NCI-H128 (cell line): ENCODE data around the gene NNT.
A peak's percentile ranks its signal among the peaks of the same experiment; 100 is the strongest.
"Not testable (repeated sequence)": the region's sequence is repeated elsewhere in the genome, so short reads cannot be mapped to it uniquely, and the experiment has no call there.

ENCODE experiments used
- DNase-seq: peaks from one replicate; lab custom pipeline; 2025; ENCODE audit not compliant: unreplicated experiment; lab: John Stamatoyannopoulos, UW

The NNT gene

DNA sequence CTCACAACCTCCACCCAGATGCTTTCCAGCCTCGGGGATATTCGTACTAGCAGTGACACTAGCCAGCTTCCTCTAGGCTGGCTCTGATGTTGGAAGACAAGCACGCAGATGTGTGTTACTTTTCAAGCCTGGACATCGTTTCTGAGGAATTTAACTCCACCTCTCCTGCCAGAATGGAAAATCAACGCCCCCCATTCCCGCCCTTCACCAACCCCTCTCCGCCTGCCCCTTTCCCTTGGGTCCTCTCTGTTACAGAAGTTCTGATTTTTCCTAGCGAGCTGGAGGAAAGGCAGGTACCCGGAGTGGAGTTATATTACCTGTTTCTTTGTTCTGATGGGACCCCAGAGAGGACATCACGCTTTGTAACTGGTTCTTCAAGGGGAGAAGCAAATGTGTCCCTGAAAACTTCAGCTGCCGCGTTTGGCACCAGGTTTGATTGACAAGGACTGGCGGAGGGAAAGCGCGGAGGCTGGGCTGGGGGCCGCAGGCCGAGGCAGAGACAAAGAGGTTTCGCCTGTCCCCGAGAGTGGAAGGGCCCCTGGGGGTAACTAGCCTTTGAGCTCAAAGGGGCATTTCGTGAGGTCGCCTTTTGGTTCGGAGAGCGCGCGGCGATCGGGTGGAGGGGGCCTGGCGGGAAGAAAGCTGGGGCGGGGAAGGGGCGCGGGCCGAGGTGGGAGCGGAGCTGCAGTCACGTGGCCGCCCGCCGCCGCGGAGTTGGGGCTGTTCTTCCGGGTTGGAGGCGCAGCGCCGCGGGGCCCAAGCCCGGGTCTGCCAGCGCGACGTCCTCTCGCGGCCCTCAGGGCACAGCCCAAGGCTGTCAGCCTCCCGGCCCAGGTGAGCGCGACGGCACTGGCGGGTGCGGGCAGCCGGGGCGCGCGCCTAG, at the start of gene NNT:
NNT (plus strand) TSS at position 720 of the 883 bp plus-strand sequence. CDS start 6,016 bp downstream, outside the sequence.
- DNase-seq, result peak; percentile 59

DNA sequence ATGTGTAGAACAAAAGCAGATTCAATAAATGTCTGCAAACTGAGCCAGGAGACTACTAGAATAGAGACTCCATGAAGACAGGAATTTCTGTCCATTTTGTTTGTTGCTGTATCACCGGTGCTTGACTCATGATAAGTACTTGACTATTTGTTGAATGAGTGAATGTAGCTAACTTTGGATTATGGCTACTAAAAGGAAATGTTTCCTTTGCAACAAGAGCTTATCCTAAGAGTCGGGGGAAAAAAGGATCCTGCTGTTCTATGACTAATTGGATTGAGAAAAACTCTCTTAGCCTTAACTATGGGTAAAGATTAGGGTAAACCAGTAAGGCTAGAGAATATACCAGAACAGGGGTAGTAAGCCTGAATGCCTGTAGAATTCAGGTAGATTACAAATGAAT, 49.6 kb upstream of the NNT start:
- DNase-seq, result no peak

DNA sequence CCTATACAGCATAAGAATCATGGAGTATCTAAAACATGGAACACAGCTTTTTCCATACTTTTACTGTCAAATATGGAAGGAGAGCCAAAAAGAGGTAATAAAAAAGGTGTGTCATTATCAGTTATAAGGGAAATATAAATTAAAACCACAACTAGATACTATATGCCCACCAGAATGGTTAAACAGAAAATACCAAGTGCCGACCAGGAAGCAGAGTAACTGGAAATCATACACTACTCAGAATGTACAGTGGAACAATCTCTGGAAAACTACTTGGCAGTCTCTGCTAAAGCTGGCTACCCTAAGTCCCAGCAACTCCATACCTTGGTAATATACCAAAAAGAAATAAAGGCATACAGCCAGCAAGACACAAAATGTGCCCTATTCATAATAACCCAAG, 48.5 kb upstream of the NNT start:
- DNase-seq, result no peak

DNA sequence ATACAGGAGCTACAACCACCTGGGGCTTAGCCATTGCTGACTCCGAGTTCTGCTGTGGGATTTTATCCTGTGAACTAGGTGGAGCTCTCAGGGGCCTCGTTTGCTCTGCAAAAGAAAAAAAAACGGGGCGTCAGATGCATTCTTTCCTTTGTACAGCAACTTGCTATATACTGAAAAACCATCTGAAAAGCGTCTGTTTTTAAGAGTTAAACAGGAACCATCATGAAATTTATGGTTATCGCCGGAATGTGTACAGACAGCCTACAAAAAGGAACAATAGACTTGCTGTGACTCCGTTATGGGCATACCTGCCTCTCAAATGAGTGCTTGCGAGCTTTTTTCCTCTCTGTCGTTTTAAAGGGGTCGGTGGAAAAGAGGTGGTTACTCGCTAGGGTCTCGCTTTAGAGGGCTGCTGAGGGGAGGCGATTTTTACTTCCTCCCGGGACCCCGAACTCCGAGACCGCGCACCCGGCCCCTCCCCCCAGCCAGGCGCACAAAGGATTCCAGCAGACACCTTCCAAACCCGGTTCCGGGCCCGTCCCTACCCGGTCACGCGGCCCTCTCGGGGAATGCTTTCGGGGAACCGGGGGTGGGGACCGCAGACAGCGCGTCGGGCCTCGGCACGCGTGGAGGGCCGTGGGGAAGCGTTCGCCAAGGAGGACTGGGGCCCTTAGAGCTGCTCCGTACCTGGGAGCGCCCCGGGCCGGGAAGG, 46.9 kb upstream of the NNT start:
- no peak for DNase-seq

DNA sequence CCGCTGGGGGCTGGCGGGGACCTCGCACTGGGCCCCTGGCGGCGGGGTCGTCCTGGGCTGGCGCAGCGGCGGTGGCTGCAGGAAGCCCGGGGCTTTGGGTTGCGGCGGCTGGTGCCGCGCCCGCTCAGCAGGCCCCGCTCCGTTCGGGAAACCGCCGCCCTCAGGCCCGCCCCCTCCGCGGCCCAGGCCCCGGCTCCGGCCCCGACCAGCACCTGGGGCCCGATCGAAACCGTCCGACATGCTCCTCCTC, 46.4 kb upstream of the NNT start:
- not testable (repeated sequence) for DNase-seq

DNA sequence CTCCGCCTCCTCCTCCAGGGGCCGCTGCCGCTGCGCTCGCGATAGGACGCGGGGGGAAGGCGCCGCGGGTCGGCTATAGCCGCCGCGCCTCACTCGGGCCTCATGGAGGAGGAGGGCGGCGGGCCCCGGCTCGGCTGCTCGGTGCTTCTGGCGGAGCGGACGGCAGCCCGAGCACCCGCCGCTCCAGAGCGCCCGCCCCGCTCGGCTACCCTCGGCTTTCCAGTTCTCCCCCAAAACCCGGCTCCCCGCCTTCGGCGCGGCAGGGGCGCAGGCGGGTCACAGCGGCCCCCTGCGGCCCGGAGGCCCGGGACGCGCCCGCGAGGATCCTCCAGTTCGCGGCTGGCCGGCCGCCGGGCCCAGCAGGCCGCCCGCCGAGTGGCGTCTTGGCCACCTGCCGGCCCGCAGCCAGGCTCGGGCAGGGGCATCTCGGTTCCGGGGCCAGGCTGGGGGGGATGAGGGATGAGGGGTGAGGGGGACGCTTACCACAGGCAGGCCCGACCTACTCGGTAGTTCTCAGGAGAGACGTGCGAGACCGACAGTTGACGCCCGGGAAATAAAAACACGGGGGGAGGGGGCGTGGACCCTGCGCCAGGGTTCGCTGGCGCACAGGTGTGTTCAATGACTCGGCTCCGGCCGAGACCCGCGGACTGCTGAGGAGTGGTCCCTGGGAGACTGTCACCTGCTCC, 46.0 kb upstream of the NNT start, which contains the start of gene PAIP1:
PAIP1 (minus strand) TSS at position 221 of the 686 bp plus-strand sequence. CDS start 231 bp downstream, outside the sequence.
- DNase-seq, result peak; percentile 64

DNA sequence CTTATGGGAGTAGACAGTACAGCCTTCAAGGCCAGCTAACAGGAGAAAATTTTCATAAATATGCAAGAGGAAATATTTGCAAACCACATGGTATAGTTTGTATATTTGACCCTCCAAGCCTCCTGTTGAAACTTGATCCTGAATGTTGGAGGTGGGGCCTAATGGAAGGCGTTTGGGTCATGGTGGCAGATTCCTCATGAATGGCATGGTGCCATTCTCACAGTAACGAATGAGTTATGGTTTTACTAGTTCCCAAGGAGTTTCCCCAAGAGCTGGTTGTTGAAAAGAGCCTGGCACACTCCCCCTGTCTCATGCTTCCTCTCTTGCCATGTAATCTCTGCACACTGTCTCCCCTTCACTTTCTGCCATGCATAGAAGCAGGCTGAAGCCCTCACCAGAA, 42.9 kb upstream of the NNT start:
- DNase-seq, result no peak

DNA sequence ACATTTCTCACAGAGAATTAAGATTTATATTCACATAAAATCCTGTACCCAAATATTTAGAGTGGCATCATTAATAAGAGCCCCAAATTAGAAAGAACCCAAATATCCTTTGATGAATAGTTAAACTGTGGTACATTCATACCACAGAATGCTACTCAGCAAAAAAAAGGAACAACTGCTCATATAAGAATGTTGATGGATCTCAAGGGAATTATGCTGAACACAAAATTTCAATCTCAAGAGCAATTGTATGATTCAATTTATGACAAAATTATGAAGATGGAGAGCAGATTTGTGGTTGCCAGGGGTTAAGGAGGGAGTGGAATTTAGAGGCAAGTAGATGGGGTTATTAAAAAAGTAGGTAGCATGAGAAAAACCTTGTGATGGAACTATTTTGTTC, 41.6 kb upstream of the NNT start:
- DNase-seq, result no peak

DNA sequence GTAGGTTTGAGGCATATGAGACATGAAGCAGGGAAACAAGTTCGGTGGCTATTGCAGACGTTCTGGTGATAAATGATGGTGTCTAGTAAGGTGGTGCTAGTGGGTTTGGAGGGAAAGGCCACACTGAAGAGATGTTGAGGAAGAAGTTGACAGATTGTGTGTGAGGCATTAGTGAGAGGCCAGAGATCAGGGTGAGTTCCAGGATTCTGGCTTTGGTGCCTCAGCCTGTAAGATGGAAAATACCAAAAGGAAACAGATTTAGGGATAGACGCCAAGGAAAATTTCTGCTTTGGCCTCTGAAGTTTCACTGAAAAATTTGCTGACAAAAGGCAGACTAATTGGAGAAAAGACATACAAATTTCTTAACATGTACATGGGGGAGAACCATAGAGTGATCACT, 39.7 kb upstream of the NNT start:
- DNase-seq, result no peak

DNA sequence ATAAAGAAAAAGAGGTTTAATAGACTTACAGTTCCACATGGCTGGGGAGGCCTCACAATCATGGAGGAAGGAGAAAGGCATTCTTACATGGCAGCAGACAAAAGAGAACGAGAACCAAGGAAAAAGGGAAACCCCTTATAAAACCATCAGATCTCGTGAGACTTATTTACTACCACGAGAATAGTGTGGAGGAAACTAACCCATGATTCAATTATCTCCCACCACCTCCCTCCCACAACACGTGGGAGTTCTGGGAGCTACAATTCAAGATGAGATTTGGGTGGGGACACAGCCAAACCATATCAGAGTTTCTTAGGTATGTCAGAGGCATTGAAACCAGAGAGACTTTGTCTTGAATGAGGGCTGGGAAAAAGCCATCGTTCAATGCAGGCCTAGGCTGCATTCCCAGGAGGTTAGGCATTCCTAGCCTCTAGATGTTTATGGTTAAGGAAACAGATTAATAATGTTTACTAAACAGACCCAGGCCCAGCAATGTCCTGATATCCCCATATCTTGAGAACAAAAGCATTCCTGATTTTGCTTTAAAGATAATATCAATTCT, 38.6 kb upstream of the NNT start:
- DNase-seq, result no peak

DNA sequence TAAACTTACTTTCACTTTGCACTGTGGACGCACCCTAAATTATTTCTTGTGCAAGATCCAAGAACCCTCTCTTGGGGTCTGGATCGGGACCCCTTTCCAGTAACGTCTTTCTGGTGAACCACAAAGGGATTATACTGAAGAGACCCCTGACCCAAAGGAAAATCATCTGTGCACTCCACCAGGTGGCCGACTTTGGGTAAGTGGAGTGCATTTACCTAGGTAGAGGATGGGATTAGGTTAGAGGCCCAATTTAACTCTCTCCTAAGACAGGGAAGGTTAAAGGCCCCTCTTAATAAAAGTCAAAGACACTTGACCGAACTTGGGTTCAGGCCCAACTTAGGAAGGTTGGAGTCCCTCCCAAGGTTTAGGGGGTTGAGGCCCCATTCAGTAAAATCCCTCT, 37.9 kb upstream of the NNT start:
- no peak for DNase-seq

DNA sequence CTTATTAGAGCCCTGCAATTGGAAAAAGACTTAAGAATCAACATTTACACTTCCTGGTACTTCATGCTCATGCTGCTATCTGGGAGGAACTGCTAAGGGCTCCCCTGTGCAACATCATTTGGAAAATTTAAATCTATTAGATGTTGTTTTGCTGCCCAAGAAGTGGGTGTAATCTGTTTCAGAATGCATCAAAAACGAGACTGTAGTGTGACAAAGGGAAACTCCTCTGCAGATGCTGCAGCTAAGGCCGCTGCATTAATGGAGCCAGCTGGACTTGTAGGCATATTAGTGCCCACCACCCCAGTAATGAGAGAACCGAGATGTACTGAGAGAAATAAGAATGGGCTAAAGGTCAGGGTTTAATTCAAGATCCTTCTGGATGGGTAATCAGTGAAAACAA, 35.0 kb upstream of the NNT start:
- no peak for DNase-seq

DNA sequence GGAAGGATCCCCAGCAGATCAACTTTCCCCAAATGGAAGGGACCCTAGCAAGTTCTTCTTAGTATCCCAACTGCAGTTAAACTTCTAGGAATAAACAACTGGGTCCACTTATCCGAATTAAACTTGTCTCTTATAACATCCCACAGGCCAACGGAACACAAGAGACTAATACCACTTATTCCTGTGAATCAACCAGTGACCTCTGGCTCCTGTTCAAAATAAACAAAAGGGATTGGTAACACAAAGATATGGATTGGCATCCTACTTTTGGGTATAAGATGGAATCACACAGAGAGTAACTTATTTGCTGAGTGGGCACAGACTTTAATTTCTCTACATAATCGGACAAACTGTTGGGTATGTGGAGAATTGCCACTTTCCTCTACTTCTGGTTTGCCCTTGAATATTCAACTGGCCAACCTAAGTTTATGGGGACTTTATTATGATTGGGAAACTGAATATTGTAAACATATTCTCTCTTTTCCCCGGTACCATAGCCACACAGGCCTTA, 33.7 kb upstream of the NNT start:
- DNase-seq, result no peak

DNA sequence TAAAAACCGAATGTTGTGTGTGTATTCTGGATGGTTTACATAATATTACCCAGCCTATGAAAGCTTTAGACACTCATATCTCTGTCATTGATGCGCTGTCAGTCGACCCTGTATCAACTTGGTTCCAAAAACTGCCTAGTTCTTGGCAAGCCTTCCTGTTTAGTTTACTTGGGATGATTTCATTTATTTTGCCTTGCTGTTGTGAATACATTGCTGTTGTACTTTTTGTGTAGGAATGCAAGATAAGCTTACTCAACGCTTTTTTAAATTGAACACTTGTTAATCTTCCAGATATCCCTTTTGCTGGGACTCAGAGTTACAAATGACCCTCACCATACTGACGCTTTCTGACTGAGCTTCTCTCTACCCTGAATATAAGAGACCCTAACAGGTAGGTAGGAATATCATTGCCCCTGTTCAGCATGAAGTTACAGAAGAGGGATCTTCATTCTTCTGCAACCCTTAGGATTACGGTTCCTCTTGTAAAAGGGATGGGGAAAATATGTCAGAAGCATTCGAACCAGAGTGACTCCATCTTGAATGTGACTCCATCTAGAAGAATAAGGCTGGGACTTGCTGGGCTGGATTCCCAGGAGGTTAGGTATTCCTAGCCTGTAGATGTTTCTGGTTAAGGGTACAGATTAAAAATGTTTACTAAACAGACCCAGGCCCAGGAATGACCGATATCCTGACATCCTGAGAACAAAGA, 32.4 kb upstream of the NNT start:
- DNase-seq, result no peak

DNA sequence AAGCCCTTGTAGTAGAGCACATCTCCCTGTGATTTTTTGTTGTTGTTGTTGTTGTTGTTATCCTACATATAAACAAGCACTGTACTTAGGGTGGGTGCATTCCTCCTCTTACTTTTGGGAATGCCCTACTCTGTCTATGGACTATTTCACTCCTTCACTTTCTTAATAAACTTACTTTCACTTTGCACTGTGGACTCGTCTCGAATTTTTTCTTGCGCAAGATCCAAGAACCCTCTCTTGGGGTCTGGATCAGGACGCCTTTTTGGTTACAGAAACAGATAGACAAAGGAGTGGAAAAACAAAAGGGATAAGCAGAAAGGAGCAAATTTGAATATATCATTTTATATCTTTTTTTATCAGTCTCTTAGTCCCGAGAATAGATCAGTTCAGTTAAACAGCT, 31.7 kb upstream of the NNT start:
- no peak for DNase-seq

DNA sequence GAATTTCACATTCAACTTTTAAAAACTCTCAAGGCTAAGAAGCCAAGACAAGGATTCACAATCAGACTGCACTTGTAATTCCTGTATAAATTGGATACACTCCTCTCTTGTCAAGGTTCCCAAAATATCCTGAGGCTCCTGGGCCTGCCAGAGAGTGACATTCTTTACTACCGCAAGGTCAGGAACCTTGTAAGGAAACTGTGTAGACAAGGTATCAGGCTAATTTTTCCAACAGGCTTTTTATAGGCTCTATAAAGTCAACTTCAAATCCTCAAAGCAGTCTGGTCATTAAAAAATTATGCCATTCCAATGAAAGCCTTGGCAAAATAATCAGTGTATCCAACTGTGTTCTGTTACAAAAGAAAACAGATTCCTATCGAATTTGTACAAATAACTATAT, 30.6 kb upstream of the NNT start:
- DNase-seq, result no peak

DNA sequence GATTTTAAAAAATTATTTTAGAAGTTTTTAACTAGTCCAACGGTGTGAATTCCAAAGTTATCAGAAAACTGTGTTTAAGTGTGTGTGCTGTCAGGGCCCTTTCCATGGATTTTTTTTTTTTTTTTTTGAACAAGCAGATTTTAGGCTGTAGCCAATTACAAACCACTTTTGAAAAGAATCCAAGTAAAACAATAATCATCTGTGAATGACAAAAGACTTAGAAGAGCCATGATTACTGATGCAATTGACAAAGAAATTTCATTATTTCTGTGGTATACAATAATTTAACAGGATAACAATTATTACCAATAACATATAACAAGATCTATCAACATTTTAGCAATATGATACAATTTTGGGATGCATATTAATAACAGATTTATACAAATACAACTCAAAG, 29.9 kb upstream of the NNT start:
- no peak for DNase-seq

DNA sequence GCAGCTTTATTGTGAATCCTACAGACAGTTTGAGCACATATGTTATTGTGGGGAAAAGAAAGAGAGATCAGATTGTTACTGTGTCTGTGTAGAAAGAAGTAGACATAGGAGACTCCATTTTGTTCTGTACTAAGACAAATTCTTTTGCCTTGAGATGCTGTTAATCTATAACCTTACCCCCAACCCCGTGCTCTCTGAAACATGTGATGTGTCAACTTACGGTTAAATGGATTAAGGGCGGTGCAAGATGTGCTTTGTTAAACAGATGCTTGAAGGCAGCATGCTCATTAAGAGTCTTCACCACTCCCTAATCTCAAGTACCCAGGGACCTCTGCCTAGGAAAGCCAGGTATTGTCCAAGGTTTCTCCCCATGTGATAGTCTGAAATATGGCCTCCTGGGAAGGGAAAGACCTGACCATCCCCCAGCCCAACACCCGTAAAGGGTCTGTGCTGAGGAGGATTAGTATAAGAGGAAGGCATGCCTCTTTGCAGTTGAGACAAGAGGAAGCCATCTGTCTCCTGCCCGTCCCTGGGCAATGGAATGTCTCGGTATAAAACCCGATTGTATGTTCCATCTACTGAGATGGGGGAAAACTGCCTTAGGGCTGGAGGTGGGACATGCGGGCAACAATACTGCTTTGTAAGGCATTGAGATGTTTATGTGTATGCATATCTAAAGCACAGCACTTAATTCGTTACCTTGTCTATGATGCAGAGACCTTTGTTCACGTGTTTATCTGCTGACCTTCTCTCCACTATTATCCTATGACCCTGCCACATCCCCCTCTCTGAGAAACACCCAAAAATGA, 22.4 kb upstream of the NNT start:
- DNase-seq, result not testable (repeated sequence)

DNA sequence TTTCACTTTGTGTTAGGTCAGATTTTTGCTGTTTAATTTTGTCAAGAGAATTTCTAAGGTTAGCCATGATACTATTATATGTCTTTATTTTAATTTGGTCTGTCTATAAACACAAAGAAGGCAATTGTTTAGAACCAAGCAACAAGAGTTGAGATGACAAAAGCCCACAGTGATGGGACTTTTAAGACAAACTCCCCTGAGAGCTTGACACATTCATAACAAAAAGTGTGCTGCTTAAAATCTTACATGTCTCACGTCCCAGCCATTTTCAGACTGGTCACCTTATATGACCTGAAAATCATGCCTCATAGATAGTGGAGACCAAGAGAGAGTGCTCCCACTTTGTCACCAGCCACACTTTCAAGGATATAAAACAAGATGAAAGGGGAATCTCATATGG, 21.6 kb upstream of the NNT start:
- DNase-seq, result no peak
